SK-N-SH treated with all-trans-retinoic acid at 6 μM for 48 hours (cell line): ENCODE results near the gene GADD45B.

Experiments
- GLIS3 ChIP-seq: fragments of 250-450 bp; sonication (Bioruptor Pico); IDR thresholded peaks from 2 replicates; pipeline ENCODE4 v1.5.0; 2020; ENCODE audit warnings: mild to moderate bottlenecking, moderate library complexity
- SNAI2 ChIP-seq: fragments of 250-450 bp; sonication (Bioruptor Pico); IDR thresholded peaks from 2 replicates; pipeline ENCODE4 v1.5.0; 2020; ENCODE audit warnings: mild to moderate bottlenecking, moderate library complexity
- ZFP30 ChIP-seq: fragments of 450-650 bp; formaldehyde crosslinking; IDR thresholded peaks from 2 replicates; pipeline ENCODE4 v1.5.0; 2022; ENCODE audit warnings: mild to moderate bottlenecking, moderate library complexity
- ZNF565 ChIP-seq: fragments of 450-650 bp; formaldehyde crosslinking; conservative IDR thresholded peaks from 2 replicates; pipeline ENCODE4 v1.5.0; 2020; ENCODE audit warnings: low read depth, mild to moderate bottlenecking, moderate library complexity
- TF ChIP-seq, protein P1 (sequence below): fragments of 250-450 bp; sonication (Bioruptor Pico); IDR thresholded peaks from 2 replicates; pipeline ENCODE4 v1.8.0; 2020; ENCODE audit warnings: mild to moderate bottlenecking, moderate library complexity, borderline replicate concordance
- TF ChIP-seq, protein P2 (sequence below): fragments of 250-450 bp; sonication (Bioruptor Pico); IDR thresholded peaks from 2 replicates; pipeline ENCODE4 v1.5.1; 2021; ENCODE audit warnings: mild to moderate bottlenecking, moderate library complexity

DNA sequence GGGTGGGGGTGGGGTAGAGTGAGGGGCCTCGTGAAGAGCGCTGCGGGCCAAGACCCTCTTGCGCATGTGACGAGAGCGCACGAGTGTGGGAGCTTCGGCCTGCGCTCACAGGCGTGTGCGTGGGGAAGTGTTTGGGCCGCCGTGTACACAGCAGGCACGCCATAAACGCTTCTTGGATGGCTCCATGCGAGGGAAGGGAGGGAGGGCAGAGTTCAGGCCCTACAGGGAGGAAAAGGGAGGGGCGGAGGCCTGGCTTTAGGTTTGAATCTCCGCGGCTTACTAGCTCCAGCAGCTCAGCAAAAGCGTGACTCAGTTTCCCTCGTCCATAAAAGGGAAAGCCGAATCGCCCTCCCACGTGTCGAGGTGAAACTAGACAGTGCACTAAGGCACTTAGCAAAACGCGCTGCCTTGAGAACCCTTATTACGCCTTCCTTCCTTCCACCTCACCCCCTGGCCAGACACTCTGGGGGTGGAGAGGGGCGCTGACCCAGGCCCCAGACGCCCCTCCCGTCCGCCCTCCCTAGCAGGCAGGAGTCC is 12.5 kb downstream of the GADD45B start:
- no peak for TF ChIP-seq SNAI2 (CRISPR knock-in tag)
- TF ChIP-seq, protein P1, sequence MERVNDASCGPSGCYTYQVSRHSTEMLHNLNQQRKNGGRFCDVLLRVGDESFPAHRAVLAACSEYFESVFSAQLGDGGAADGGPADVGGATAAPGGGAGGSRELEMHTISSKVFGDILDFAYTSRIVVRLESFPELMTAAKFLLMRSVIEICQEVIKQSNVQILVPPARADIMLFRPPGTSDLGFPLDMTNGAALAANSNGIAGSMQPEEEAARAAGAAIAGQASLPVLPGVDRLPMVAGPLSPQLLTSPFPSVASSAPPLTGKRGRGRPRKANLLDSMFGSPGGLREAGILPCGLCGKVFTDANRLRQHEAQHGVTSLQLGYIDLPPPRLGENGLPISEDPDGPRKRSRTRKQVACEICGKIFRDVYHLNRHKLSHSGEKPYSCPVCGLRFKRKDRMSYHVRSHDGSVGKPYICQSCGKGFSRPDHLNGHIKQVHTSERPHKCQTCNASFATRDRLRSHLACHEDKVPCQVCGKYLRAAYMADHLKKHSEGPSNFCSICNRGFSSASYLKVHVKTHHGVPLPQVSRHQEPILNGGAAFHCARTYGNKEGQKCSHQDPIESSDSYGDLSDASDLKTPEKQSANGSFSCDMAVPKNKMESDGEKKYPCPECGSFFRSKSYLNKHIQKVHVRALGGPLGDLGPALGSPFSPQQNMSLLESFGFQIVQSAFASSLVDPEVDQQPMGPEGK (CRISPR knock-in tag), result no peak
- TF ChIP-seq, protein P2, sequence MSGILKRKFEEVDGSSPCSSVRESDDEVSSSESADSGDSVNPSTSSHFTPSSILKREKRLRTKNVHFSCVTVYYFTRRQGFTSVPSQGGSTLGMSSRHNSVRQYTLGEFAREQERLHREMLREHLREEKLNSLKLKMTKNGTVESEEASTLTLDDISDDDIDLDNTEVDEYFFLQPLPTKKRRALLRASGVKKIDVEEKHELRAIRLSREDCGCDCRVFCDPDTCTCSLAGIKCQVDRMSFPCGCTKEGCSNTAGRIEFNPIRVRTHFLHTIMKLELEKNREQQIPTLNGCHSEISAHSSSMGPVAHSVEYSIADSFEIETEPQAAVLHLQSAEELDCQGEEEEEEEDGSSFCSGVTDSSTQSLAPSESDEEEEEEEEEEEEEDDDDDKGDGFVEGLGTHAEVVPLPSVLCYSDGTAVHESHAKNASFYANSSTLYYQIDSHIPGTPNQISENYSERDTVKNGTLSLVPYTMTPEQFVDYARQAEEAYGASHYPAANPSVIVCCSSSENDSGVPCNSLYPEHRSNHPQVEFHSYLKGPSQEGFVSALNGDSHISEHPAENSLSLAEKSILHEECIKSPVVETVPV (CRISPR knock-in tag), result no peak
- no peak for TF ChIP-seq ZFP30 (CRISPR knock-in tag)
- no peak for TF ChIP-seq ZNF565
- TF ChIP-seq GLIS3 (CRISPR knock-in tag), result no peak
